Right ventricle myocardium inferior (tissue), 1 donor: Measurements from ENCODE around the gene TAS2R3. TPM values are rescaled to one million over a fixed set of nuclear protein-coding genes. Genes with fewer than 3 reads are reported as not detected.
"Not testable (repeated sequence)": the region's sequence is repeated elsewhere in the genome, so short reads cannot be mapped to it uniquely, and the experiment has no call there.

Experiments
- ATAC-seq: fragments of 200-7000 bp; cut with Tn5 transposase; one replicate; pipeline ENCODE4 v1.9.1; 2020; ENCODE audit warnings: mild to moderate bottlenecking, moderate library complexity
- DNase-seq: peaks from one replicate; pipeline ENCODE4 v3.0.0; 2021; ENCODE audit errors: missing footprints
- intact Hi-C: fragments of 100-400 bp; cut with DNase I; formaldehyde crosslinking; loops from one replicate; pipeline ENCODE4 v1.11.0; 2022
- long read RNA-seq: library from polyadenylated mRNA; unstranded; transcript quantifications from one replicate; pipeline ENCODE4 v2.0.0, GENCODE V29; 2021
- total RNA-seq: library from RNA; stranded (reverse); fragmentation: NEBNext Ultra II Directional; extraction: Animal tissue kit (Norgen Biotek cat#: 25700); gene quantifications from one replicate; pipeline ENCODE4 v1.2.1, GENCODE V29; 2021
- donor health status: DM: no; HTN: yes; CAD: no; lungs with severe emphysema.

The TAS2R3 gene, protein sequence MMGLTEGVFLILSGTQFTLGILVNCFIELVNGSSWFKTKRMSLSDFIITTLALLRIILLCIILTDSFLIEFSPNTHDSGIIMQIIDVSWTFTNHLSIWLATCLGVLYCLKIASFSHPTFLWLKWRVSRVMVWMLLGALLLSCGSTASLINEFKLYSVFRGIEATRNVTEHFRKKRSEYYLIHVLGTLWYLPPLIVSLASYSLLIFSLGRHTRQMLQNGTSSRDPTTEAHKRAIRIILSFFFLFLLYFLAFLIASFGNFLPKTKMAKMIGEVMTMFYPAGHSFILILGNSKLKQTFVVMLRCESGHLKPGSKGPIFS
- total RNA-seq: 0.43 TPM
- long read RNA-seq: 0 reads

DNA sequence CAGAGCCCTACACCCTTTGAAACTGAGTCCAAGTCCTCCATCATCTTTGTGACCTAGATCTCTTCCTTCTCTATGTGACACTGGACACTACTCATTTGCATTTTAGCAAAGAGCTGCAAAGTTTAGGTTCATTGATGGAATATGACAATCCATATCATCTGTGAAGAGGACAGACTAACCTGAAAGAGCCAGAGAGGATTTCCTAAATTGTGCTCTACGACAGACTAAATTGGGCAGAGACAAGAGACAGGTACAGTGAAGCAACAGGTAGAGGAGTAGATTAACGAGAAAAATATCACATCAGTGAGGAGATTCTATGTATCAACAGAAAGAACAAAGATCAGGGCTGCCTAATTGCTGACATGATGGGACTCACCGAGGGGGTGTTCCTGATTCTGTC is at the start of gene TAS2R3:
TSS of gene TAS2R3 (plus strand) at position 301 of the 400 bp plus-strand sequence. CDS start at position 363, 62 bp downstream.
- no peak for DNase-seq
- ATAC-seq: no peak
- intact Hi-C loops: no loop called here

DNA sequence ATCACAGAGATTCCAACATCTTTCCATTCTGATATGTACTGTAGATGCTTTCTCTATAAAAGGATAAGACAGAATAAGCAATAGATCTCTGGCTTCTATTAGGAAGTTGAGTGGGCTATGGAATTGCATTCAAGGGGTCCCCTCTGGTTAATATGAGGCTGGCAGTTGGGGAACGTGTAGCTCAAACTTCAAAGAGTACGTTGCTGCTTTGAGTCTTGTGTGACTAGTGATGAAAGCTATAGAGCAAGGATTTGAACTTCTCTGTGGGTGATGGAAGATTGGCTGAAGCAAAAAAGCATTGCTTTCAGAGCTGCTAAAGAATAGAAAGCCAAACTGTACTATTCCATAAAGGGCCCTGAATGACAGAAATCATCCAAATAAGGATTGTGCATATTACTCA is 49.3 kb upstream of the TAS2R3 start:
- ATAC-seq: no peak
- intact Hi-C loops: no loop called here
- DNase-seq: no peak

DNA sequence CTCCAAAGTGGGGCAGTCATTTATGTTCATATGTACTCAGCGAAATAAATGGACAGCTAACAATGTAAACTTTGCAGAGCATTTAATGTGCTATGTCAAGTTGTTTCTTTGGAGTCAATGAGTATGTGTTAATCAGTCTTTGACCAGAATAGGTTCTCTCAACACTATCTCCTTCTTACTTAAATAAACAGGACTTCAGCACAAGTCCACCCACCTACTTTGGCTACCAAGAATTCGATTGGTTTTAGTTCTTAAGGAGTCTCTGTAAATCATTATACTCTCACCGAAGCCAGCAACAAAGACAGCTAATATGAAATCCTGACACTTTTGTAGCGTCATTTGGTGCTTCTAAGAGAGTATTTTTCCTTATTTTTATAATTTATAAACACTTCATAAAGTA is 48.9 kb upstream of the TAS2R3 start:
- DNase-seq (no peak), ATAC-seq (no peak)
- intact Hi-C loops: no loop called here

DNA sequence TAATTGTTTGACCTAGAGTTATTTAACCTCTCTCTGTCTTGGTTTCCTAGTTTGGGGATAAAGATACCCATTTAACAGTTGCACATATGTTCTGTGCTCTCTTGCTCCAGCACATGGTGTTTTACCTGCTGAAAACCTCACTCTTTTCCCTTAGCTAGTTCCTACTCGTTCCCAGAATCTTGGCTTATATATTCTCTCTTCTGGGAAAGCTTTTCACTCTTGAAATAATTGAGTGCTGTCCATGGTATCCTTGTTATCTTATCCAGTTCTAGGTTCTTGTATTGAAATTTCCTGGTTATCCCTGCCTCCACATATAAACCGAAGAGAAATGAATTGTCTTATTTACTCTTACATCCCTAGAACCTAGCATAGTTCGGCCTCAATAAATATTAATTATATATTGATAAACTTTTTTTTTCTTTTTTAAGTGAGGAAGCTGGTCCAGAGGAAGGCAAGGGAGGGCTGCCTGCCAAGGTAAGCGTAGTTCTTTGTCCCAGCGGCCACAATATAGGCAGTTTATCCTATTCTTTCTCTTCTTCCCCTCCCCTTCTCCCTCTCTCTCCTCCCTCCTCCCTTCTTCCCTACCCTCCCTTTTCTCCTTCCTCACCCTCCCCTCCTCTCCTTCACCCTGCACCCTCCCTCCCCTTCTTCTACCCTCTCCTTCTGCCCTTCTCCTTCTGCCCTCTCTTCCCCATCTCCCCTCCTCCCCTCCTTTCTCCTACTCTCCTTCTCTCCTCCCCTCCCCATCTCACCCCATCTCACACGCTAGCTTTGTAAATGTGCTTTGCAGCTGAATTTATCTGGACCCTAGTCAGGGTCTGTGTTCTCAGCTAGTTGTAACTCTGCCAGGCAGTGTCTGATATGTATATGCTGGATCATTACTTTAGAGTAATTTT is 47.9 kb upstream of the TAS2R3 start:
- no peak for ATAC-seq
- intact Hi-C loops: no loop called here
- DNase-seq: no peak

DNA sequence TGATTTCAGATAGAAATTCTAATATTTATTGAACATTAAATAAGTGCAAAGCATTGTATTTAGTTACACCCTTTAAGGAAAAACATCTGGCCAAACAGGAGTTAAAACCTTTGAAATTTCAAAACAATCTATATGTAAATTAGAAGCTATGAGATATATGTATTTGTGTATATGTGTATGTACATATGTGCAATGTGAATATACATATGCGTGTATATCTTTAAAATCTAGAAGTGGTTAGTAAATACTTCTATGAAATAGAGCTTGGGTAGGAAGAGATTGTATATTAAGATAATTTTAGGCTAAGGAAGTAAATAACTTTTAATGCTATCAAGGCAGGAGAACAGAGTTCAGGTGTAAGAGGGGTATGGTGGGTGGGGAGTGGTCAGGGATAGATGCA is 46.4 kb upstream of the TAS2R3 start:
- ATAC-seq (no peak), DNase-seq (no peak)
- intact Hi-C loops: no loop called here

DNA sequence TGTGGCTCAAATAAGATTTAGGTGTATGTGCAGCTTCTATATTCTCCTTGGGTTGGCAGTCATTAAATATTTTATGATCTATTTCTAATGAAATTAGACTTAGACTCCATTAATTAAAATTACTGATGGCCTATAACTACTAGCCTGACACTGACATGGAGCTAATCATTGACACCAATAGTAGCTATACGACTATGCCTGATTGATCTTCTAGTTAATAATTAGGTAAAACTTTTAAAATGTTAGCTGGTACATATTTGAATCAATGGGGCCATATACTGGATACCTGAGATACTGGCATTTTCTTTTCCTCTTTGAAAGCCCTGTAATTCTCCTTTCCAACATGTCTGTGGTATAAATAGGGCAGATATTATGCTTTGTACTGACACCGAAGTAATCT is 41.4 kb upstream of the TAS2R3 start:
- no peak for DNase-seq
- no peak for ATAC-seq
- intact Hi-C loops: no loop called here

DNA sequence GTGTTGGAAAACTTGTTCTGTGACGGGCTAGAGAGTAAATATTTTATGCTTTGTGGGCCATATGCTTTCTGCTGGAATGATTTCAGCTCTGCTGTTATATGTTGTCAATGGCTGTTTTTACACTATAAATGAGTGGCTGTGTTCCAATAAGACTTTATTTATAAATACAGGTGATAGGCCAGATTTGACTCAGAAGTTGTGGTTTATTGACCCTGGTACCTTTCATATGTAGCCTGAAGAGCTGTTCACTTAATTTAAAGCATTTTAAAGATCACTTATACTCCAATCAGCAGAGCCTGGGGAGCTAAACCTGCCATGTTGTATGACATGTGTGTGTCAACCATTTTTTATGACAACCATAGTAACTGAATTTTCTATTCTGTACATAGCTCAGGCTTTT is 34.9 kb upstream of the TAS2R3 start:
- intact Hi-C loops: no loop called here
- DNase-seq (no peak), ATAC-seq (no peak)

DNA sequence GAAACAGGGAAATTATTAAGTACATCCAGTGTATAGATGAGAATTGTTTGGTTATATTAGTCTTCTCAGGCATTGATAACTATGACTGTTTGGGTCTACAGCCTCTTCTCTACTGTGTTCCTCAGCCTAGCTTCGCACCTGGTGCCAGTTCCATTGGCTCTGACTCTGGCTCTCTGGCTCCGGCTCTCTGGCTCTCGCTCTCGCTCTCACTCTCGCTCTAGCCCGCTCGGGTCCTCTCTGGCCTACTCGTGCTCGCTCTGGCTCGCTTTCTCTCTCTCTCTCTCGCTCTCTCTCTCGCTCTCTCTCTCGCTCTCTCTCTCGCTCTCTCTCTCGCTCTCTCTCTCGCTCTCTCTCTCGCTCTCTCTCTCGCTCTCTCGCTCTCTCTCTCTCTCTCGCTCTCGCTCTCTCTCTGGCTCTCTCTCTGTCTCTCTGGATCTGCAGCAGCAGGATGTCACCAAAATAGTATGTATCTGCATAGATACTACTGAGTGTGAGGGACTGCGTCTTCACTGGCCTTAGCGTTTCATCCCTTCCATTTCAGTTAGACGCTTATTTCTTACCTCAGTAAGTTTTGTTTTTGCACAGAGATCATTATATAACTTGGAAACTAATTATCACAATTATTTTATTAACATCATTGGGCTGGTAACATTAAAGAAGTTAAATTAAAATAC is 32.3 kb upstream of the TAS2R3 start:
- ATAC-seq (peak; percentile 60), DNase-seq (no peak)

DNA sequence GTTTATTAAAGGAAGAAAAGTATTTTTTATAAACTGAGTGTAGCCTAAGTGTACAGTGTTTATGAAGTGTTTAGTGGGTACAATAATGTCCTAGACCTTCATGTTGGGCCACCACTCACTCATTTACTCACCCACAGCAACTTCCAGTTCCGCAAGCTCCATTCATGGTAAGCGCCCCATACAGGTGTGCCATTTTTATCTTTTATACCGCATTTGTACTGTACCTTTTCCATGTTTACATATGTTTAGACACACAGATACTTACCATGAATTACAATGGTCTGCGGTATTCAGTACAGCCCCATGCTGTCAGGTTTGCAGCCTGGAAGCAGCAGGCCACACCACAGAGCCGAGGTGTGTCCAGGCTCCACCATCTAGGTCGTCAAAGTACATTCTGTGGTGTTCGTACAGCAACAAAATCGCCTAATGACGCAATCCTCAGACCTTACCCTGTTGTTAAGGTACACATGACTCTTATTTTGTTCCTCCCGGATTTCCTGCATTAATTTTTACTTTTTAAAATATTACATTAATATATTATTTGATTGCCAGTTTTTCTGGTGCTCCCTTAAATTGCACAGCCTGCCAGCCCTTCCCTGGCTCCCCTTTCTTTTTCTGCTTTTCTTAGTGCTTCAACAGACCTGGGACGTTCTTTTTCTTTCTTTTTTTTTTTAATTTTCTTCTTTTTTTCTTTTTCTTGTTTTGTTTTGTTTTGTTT is 26.6 kb upstream of the TAS2R3 start:
- intact Hi-C loops: no loop called here
- no peak for ATAC-seq

More for the DNA sequence above, 32.3 kb upstream of the TAS2R3 start:
- intact Hi-C loops: no loop called here

DNA sequence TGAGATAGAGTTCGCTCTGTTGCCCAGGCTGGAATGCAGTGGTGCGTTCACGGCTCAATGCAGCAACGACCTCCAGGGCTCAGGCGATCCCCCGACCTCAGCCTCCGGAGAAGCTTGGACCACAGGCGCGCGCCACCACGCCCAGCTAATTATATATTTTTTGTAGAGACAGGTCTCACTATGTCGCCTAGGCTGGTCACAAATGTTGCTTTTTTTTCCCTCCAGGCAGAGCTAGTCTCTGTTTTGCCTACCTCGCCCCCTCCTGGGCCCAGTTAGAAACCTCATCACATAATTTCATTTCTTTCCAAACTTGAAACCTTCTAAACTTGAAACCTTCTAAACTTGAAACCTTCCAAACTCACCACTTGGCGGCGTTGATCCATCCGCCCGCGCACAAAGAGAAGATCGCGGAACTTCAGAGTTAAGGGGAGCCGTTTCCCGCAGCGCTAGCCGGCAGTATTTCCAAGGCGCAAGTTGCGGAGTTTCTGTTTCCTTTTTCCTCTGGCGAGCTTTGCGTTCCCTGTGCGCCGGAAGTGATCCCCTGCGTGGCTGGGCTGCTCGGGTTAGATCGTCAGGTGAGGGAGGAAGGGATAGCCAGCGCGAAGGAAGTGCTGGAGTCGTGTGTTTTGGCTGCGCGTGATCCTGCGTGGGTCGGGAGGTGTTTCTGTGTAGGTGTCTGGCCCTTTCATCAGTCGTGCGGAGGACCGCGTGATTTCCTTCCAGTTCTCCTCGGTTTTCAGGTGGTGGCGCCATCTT is 25.9 kb upstream of the TAS2R3 start, which contains the start of gene SSBP1:
TSS of gene SSBP1 (plus strand) at position 523 of the 756 bp plus-strand sequence. CDS start 809 bp downstream, outside the sequence.
- intact Hi-C loops: loop anchor here (1.0 kb wide), 1 partner anchor 84 kb away; no protein-coding TSS in a partner anchor
- ATAC-seq: peak; percentile 98
- DNase-seq: peak; percentile 94

More for the DNA sequence above, 26.6 kb upstream of the TAS2R3 start:
- DNase-seq: no peak

DNA sequence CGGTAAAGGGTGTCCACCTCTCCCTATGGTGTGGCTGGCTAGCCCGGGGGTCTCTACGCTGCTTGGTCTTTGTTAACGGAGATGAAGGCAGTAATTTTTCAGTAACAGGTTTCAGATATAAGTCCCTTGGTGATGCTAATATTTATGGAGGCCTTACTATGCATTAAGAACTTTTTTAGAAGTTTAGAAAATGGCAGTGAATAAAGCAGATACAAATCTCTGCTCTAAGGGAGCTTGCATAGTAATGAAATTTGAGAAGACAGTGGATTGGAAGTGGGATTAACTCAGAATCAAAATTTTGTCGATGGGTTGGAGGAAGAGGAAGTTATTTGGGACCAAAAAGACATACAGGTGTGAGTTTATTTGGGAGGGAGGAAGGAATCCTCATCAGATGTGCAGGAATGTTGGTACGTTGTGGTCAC is 25.3 kb upstream of the TAS2R3 start:
- DNase-seq (no peak), ATAC-seq (no peak)
- intact Hi-C loops: loop anchor here (1.0 kb wide), 1 partner anchor 84 kb away; no protein-coding TSS in a partner anchor

DNA sequence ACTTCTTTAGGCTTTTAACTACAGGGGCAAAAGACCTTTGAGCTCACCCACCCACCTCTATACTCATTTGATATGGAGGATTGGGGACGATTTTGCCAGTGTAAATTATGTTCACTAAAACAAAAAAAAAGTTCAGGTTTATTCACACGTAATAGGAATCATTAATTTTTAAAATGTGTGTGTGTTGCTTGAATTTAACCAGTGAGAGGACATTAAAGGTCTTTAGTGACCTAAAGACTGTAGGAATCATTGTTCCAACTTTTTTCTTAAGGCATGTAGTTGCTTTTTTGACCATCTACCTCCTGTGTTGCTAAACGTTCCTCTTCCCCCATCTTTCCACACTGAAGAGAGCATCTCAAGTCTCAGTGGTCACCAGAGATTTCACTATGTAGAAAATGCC is 24.6 kb upstream of the TAS2R3 start:
- no peak for ATAC-seq
- no peak for DNase-seq
- intact Hi-C loops: no loop called here

DNA sequence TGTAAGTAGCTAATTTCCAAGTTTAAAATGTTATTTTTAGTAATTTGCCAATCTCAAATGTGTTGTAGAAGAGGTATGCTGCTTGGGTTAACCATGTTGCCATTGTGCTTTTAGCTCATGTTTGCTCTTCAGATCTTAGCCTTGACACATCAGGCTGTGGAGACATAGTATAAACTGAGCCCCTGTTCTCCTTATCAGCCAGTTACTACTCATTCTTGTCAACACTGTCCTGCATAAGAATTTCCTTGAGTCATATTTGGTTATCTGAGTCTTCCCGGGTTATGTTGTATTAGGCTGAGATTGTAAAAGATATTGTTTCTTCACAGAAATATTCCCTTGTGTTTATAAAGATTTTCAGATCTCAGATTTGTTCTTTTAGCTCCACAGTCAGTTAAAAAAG is 21.7 kb upstream of the TAS2R3 start:
- DNase-seq: no peak
- no peak for ATAC-seq

DNA sequence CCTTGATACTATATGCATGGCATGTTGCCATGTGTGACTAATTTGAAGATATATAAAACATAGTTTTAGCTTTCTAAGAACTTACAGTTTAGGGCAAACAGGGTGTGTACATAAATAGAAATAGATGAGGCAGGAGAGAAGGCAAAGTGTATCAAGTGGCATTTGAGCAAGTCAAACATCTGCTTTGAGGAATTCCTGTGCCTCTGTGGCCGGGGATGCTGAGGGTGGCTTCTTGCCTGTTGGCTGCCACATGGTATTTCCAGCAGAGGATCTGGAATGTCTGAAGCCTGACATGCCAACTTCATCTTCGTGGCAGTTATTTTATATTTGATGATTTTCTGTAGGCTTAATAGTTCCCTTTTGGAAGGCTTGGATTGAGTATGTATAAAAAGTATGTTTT is 19.8 kb upstream of the TAS2R3 start:
- intact Hi-C loops: no loop called here
- ATAC-seq: no peak
- DNase-seq: no peak

More for the DNA sequence above, 21.7 kb upstream of the TAS2R3 start:
- intact Hi-C loops: no loop called here

DNA sequence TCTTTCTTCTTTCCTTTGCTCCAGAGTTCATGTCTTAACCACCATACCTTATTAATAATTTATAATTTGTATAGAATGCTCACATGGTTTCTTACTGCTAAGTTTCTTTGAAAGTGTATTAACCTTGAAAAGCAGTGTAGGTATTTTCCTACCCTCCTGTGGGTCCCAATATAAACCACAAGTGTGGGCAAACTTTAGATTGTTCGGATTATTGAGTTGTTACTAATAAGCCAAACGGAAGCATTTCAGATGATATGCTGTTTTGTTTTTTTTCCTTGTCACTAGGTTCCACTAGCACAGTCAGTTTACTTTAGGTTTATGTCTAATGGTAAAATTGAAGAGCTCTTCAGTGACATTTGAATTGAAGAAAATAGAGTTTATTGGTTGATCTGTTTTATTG is 15.5 kb upstream of the TAS2R3 start:
- DNase-seq (no peak), ATAC-seq (no peak)
- intact Hi-C loops: no loop called here

DNA sequence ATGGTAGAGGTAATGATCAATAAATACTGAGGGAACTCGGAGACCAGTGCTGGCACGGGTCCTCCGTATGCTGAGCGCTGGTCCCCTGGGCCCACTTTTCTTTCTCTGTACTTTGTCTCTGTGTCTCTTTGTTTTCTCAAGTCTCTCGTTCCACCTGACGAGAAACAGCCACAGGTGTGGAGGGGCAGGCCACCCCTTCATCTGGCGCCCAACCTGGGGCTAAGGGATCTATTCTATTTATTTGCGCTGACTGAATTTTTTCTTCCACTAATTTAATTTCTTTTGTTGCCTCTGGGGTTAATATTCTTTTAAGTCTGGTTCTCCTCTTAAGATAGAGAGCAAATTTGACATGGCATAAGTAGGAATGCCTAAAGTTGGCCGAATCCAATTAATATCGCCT is 12.0 kb upstream of the TAS2R3 start:
- DNase-seq, intact Hi-C loops, ATAC-seq: not testable (repeated sequence)

DNA sequence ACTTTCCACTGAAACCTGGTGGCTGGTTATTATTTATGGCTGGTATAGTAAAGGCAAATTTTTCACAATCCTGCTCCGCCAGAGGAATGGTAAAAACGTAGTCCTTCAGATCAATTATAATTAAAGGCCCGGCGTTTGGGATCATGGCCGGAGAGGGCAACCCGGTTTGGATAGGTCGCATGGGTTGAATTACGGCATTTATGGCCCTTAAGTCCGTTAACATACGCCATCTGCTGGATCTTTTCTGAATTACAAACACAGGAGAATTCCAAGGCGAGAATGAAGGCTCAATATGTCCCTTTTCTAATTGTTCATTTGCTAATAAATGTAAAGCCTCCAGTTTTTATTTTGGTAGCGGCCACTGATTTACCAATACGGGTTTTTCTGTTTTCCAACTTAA is 11.3 kb upstream of the TAS2R3 start:
- intact Hi-C loops: no loop called here
- DNase-seq: no peak
- ATAC-seq: no peak

DNA sequence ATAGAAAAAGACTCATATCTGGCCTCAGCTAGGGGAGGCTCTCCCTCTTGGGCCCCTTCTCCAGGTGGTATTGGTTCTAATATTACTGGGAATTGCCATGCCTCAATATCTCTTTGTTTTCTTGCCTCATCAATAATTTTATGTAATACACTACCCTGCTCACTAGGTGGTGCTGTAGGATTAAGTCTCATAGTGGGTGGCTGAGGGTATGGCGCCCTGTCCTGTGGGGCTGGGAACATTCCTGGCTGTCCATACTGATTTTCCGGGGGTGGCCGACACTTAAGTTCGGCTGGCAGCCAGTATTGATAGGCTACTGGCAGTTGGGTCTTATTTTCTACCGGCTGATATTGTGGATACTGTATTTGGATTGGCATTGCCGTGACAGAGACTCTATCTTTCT is 9.0 kb upstream of the TAS2R3 start:
- ATAC-seq (no peak), DNase-seq (no peak)
- intact Hi-C loops: no loop called here
